GDM1 (cell line): ENCODE data around the gene GNAZ.

Experiments used
- DNase-seq: peaks from one replicate; lab custom pipeline; 2025; lab: John Stamatoyannopoulos, UW

GNAZ gene

DNA sequence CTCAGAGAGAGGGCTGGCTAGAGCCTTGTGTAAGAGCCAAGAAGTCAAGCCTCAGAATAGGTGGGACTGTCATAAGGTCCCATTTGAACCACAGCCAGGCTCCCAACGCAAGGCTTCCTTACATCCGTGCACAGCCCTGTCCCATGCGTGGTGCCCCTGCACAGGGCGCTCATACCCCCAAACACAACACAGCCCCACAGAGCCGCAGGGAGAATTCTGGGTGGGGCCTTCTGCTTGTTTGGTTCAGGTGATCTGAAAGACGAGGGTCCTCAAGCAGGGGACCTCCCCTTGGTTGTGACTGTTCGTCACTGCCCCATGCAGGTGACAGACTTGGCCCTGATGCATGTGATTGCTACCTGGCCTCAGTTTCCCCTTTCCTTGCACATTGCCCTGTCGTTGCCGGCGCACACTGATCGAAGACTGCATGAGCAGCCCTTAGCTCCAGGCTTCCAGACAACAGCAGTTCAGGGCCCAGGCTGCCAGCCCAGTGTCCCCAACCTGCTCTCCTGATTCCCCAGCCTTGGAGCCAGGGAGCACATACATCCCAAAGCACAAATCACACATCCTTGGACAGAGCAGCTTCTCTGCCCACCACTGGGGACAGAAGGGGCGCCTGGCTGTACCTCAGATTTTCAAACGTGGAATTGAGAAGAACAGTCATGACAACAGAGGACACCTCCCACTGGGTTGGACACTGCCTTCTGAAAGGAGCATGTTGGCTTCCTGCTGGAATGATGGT is 22.1 kb downstream of the GNAZ start:
- no peak for DNase-seq

- no peak for DNase-seq
Observed at GRCh38 chr22:23093051-23093788, 22.9 kb downstream of the GNAZ start.

DNA sequence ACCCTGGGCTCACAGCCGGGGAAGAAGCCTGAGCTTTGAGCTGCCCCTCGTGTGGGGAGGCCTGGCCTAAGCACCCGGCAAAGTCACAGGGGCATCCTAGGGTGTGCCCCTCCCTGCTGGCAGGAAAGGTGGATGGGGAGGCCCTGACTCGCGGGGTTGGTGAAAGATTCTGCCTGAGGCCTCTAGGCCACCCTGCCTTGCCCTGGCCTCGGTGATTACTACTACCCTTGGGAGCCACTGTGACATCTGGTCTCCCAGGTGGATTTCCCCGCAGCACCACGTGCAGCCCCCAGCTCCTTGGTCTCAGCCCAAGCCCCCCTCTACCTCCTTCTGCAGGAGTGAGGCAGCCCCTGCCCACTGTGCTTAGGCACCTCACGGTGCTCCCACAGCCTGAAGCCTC is 23.9 kb downstream of the GNAZ start:
- no peak for DNase-seq

GRCh38 chr22:23094695-23095681 is 24.7 kb downstream of the GNAZ start:
- no peak for DNase-seq

DNA sequence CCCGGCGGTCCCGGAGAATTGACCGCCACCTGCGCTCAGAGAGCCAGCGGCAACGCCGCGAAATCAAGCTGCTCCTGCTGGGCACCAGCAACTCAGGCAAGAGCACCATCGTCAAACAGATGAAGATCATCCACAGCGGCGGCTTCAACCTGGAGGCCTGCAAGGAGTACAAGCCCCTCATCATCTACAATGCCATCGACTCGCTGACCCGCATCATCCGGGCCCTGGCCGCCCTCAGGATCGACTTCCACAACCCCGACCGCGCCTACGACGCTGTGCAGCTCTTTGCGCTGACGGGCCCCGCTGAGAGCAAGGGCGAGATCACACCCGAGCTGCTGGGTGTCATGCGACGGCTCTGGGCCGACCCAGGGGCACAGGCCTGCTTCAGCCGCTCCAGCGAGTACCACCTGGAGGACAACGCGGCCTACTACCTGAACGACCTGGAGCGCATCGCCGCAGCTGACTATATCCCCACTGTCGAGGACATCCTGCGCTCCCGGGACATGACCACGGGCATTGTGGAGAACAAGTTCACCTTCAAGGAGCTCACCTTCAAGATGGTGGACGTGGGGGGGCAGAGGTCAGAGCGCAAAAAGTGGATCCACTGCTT is 25.5 kb downstream of the GNAZ start:
- no peak for DNase-seq

DNA sequence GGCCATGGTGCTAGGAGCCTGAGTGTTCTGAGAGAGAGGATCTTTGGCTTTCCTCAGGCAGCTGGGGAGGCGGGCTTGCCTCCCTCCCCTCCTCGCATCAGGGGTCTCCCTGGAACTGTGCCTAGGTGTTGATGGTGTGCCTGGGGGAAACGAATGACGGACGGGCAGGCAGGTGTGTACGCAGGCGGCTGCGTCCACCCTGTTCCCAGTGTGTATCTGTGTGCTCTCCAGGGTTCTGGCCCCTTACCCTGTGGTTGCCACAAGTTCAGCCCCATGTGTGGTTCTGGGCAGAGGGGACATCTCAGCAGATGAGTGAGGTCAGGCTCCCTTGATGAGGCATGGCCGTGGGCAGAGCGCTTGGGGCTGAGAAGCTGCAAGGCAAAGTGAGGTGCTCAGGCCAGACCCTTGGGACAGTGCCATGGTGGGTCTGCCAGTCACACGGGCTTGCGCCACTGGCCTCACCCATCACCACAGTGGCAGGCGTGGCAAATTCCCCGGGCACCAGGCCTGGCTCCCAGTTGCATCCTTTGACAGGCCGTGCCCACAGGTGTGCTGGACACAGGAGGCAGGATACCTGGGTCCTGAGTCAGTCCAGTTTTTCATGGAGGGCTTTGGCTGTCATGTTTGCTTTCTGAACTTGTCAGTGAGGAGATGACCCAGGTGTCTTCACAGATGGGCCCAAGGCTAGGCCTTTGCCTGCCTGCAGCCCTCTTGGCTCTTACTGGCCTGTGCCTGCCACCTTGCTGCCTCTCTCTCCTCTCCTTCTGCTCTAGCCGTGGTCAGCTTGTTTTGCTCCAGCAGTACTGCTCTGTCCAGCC is 27.3 kb downstream of the GNAZ start:
- DNase-seq = no peak

- DNase-seq = no peak
Observed at GRCh38 chr22:23098230-23098705, 27.9 kb downstream of the GNAZ start.

- DNase-seq = no peak
Observed at GRCh38 chr22:23098718-23099530, 28.6 kb downstream of the GNAZ start.

GRCh38 chr22:23099531-23099804 is 29.1 kb downstream of the GNAZ start:
- no peak for DNase-seq

DNA sequence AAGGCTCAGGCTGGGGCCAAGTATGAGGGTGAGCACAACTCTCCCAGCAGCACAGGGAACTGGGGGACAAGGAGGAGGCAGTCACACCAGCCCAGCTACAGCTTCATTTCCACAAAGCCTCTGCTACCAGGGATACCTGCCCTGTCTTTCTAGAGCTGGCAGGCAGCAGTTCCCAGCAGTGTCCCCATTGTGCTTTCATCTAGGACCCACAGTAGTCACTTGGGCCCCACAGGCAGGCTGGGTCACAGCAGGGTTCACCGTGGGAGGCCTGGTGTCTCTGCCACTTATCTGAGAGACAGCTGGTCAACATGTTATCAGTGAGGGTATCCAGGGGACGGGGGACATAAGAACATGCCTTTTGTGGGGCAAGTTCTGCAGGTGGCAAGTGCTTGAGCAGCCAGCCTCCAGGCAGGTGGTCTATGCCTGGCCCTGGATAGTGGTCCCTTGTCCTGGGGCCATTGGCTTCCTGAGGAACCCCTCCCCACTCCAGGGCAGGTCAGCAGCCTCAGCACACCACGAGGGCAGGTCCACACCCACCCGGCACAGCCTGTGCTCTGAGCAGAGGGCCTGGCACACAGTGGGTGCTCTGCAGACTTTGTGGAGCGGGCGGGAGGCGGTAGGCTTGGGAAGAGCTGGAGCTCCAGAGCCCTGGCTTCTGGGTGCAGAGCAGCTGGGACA is 29.9 kb downstream of the GNAZ start:
- no peak for DNase-seq

DNA sequence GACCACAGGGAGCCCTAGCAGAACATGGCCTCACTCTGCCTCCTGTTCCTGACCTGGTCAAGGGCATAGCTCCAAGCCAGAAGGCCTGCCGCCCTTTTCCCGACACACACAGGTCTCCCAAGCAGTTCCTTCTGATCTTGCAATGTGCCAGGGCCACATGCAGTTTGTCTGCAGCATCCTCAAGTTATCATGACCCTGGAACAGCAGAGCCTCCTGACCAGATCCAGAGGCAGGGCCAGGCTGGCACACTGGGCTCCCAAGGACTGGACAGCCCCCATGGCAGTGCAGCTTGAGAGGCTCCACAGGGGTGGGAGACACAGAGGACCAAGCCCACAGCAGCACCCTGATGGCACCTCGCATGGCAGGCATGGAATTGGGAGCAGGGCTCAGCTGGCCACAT is 31.2 kb downstream of the GNAZ start:
- DNase-seq = no peak

- no peak for DNase-seq
Observed at GRCh38 chr22:23102002-23102655, 31.8 kb downstream of the GNAZ start.

- DNase-seq = no peak
Observed at GRCh38 chr22:23102776-23103175, 32.5 kb downstream of the GNAZ start.

DNA sequence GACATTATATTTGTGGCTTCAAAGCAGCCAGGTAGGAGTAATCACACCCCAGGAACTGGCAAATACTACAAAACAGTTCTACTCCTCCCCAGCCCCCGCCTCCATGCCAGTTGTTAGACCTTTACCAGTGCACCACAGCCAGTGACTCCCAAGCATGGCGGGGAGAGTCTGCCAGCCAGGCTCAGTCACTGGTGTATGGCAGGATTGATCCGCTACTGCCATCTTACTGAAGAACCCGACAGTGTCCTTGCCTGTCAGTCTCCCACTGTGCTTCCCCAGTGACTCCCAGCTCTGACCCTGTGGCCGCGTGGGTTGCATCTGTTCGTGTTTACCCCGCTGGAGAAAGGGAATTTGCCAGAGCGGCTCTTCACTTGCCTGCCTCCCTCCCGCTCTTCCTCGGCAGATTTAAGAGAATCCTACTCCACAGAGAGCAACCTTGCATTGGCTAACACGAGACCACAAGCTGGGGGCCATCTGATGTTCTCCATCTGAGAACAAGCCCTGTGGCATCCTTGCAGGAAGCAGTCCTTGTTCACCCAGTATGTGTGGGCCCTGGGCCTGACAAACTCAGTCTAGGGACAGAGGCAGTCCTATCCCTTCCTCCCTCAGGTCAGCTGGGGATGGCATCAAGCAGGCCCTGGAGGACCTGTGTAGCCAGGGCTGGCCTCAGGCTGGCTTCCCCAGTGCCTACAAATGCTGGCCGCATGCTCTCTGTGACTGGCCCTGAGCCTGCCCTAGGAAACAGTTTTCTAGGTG is 33.1 kb downstream of the GNAZ start:
- no peak for DNase-seq

DNA sequence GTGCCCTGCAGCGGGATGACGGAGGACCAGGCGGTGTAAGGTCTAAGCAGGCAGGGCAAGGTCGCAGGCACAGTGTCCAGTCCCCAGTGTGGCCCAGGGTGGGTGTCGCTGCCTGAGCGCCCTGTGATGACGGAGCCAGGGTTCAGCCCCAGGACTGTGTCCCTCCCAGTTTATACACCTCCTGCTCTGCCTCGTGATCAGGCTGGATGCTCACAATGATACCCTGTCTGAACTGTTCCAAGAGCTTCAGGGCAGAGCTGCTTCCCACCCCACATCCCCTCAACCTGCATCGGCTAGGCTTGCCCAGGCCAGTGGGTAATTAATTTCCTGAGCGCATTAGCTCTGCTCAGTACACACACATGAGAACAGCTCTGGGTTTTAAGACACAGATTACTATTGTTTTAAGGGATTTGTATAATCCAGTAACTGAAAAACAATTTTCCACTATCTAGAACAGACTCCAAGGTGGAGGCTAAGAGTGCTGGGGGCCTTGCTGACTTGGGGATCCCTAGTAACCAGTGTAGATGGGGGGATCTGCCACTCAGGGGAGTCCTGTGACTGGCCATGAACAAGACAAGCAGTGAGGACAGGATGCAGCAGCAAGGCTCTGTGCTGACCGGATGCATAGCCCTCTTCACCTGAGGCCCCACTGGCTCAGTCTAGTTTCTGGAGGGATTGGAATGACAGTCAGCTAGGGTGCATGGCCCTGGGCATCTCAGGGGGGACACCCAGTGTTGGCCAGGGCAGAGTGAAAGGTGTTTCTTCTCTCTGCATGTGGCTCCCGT is 34.1 kb downstream of the GNAZ start:
- DNase-seq = no peak

DNA sequence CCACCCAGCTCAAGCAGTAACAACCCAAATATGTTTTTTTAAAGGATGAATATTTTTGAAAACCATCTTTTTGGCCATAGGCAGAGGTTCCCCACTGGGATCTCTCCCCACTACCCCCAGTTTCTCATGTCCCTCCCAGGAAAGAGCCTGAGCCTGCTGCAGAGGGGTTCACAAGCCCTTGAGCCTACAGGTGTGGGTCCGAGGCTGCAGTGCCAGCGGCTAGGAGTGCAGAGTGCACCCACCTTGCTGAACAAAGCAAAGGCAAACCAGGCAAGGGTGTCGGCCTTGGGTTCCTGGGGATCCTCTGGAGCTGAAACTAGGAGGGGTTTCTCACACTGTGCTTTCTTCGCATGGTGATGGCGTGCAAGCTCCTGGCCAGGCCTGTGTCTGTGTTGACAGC is 35.0 kb downstream of the GNAZ start:
- DNase-seq = no peak

DNA sequence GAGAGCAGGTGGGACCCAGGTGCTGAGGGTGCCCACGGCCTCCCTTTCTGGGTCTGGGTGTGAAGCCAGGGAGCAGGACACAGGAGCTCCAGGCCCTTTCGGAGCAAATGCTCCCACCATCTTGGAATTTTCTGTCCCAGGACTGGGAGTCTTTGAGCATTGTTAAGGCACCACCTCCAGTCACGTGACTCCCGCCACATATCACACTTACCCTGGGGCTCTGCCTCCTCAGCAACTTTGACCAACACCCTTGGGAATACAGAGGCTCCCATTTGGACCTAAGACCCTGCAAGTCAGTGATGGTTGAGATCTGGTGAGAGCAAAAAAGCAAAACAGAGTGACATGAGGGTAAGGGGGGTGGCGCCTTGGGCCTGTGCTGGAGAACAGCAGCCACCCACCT is 35.6 kb downstream of the GNAZ start:
- DNase-seq = no peak

- no peak for DNase-seq
Observed at GRCh38 chr22:23106344-23106743, 36.0 kb downstream of the GNAZ start.
